Stimulated activated CD4-positive, alpha-beta T cell treated with anti-CD3 and anti-CD28 coated beads, Interleukin-12 subunit alpha, Interleukin-12 subunit beta, amount 100 ng/mL, for 4 hours (primary cell): ENCODE results near the gene FSD1.
"Not testable (repeated sequence)": the region's sequence is repeated elsewhere in the genome, so short reads cannot be mapped to it uniquely, and the experiment has no call there.

ENCODE experiments used
- DNase-seq: peaks from one replicate; pipeline ENCODE4 v3.0.0-alpha.2; 2020

Gene FSD1

DNA sequence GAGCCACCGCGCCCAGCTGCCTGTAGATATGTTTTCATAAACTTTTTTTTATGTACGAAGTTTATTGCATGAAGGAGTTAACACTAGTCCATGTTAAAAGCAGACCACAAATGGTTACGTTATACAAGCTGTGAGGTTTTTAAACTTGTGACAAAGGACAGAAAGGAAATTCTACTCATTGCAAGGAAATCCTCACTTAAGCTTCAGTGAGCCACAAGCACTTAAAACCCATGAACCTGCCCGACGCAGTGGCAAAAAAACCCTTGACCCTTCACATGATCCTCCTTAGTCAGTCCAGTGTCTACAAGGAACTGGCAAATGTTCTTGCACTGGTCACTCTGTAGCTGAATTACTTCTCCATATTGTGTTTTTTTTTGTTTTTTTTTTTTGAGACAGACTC, 43.1 kb downstream of the FSD1 start:
- DNase-seq, result no peak

DNA sequence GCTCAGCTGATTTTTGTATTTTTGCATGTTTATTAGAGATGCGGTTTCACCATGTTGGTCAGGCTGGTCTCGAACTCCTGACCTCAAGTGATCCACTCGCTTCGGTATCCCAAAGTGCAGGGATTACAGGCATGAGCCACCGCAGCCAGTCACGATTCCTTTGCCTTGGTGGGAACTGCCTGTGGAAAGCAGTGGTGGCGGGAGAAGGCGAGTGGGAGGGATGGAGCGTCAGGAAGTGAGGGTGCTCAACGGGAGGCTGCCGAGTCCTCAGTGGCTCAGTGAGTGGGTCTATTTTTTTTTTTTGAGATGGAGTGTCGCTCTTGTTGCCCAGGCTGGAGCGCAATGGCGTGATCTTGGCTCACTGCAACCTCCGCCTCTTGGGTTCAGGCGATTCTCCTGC, 44.8 kb downstream of the FSD1 start:
- not testable (repeated sequence) for DNase-seq

DNA sequence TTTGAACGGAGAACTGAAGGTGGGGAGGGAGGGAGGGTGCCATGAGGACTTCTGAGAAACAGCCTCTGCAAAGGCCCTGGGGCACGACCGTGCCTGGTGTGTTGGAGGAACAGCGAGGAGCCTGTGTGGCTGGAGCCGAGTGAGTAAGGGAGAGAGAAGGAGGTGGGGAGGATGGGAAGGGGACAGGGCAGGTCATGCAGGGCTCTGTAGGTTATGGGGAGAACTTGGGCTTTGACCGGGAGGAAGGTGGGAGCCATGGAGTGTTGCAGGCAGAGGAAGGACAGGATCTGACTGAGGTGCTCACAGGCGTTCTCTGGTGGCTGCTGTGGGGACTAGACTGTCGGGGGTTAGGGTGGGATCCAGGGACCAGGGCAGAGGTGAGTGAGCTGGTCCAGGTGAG, 45.7 kb downstream of the FSD1 start:
- DNase-seq, result no peak

DNA sequence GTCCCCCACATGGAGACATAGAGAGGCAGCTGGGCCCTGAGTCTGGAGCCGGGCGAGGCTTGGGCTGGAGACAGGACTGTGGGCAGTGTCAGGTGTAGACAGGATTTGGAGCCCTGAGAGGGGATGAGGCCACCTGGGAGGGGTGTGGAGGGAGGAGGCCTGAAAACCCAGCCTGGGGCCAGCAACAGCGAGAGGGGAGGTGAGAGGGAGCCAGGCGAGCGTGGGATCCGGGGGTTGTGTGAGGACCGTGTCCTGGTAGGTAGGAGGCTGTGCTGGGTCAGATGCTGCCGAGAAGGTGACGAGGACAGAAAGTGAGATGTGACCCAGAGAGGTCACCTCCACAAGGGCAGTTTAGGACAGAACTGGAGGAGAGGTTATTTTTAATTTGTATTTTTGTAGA, 46.3 kb downstream of the FSD1 start:
- DNase-seq, result no peak

DNA sequence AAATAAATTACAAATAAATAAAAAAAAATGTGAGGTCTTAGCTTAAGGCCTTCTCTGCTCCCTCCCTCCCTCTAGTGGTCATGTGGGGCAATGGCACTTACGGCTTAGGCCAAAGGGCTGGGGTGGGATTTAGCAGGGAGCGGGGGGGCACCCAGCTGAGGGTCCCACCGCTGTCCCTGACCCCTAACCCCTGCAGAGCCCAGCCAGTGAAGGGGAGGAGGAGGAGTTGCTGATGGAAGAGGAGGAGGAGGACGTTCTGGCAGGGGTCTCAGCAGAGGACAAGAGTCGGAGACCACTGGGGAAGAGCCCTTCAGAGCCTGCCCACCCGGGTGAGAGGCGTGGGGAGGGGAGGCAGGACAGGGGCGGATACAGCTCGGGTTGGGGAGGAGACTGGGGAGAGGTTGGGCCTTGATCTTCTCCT, 48.3 kb downstream of the FSD1 start:
- DNase-seq, result peak; percentile 44

DNA sequence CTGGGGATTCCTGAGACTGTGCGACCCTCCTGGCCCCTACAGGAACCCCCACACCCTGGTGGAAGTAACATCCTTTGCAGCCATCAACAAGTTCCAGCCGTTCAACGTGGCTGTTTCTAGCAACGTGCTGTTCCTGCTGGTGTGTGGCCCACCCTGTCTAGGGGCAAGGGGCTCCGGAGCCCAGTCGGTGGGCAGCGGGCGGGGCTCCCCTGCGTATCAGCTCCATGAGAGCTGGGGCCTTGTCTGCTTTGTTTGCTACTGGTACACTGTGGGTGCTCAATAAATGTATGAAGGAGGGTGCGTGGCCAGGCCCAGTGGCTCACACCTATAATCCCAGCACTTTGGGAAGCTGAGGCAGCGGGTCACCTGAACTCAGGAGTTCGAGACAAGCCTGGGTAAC, 49.9 kb downstream of the FSD1 start:
- DNase-seq, result no peak

DNA sequence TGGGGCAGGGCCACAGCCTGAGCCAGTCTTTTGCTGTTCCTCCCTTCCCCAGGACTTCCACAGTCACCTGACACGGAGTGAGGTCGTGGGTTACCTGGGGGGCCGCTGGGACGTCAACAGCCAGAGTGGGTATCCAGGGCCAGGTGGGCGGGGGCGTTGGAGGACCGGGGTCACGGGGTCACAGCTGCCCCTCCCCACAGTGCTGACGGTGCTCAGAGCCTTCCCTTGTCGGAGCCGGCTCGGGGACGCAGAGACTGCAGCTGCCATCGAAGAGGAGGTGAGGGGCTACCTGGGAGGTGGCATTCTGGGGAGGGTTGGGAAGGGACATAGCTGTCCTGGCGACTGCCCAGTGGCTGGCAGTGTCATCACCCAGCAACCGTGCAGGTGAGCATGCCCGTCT, 50.5 kb downstream of the FSD1 start:
- no peak for DNase-seq

DNA sequence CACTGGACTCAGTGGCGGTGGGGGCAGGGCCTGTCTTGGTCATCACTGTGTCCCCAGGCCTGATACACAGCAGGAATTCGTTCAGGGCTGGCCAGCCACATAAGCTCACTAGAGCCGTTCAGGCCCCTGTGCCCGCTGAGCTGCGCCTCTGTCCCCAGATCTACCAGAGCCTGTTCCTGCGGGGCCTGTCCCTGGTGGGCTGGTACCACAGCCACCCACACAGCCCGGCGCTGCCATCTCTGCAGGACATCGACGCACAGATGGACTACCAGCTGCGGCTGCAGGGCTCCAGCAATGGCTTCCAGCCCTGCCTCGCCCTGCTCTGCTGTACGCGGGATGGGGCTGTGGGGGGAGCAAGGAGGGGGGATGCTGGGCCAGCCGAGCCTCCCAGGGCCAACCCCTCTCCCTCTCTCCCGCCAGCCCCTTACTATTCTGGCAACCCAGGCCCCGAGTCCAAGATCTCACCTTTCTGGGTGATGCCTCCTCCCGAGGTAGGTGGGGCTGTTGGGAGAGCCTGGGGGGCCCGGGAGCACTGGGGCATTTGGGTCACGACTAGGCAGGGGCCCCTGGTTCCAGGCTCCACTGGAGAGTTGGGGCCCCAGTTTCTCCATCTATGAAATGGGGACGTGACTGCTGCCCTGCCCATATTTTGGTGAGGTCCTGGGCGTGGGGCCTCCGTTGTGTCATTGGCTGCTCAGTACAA, 52.8 kb downstream of the FSD1 start:
- DNase-seq, result no peak

DNA sequence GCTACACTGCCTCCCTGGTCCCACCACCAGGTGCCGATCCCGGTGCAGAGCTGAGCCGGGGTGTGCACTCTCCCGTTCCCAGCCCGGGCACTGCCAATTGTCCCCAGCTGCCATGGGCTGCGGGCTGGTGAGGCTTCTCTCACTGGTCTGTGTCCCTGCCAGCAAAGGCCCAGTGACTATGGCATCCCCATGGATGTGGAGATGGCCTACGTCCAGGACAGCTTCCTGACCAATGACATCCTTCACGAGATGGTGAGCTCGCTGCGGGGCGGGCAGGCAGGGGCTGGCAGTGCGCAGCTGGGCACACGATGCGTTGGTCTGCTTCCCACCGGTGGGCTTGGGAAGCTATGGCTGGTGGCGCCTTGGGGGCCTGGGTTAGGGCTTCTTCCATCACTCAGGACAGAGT, 53.5 kb downstream of the FSD1 start:
- DNase-seq, result no peak

DNA sequence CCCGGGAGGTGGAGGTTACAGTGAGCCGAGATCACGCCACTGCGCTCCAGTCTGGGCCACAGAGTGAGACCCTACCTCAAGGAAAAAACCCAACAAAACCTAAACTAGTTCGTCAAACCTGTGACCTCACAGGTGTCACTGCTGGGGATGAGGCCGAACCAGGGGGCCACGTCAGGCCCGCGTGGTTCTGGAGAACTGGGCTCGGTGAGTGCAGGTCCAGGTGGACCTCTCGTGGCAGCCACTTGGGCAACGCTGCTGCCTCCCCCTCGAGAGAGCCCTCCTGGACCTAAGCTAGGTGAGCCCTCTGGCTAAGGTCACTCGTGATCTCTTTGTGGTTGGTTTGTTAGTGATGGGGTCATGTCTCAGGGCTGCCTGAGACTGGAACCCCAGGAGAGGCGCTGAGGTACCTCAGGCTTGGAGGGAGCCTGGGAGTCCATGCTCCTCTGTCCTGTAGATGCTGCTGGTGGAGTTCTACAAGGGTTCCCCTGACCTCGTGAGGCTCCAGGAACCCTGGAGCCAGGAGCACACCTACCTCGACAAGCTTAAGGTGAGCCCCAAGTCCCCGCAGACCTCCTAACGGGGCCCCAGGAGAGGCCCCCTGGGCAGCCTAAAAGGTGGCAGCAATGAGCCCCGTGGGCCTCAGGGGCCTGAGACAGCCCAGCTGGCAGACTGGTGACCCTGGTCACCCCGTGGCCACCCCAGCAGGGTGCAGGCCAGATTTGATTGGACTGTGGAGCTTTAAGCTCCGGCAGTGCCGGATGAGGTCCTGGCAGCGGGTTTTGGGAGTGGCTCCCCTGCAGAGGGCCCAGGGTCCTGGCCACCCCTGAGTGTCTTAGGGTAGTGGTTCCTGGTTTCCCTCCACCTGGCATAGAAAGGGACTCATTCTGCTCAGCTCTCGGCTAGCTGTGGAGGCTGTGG, 54.6 kb downstream of the FSD1 start:
- DNase-seq, result no peak

DNA sequence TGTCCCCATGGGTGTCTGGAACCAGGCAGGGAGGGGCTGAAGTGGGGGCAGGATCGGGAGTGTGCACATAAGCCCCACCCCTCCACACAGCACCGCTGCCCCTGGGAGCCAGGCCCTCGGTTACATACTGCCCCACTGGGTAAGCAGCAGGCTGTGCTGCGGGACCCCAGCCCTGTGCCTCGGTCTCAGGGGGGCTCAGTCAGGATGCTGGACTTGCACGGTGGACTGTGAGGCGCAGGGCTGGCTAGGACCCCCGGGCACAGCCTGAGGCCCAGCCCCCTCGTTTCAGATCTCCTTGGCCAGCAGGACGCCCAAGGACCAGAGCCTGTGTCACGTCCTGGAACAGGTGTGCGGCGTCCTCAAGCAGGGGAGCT, 55.2 kb downstream of the FSD1 start:
- no peak for DNase-seq

DNA sequence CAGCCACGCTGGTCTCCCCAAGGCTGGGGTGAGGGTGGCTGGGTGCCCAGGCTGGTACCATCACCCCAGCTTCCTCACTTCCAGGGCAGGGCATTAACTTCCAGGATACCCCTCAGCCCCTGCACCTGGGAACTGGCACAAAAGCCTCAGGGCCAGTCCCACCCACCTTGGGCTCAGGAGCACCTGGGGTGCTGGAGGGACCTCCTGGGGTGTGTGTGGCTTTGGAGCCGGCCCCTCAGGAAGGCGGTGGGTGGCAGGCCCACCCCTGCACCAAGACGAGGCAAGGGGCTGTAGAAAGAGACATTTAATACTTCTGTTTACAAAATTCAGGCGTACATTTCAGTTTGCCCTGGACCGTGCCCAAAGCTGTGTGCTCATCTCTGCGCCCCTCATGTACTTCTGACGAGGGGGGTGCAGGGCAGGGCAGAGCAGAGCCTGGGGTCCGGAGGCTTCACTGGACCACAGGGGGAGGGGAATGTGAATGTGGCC, 55.7 kb downstream of the FSD1 start:
- DNase-seq, result no peak

DNA sequence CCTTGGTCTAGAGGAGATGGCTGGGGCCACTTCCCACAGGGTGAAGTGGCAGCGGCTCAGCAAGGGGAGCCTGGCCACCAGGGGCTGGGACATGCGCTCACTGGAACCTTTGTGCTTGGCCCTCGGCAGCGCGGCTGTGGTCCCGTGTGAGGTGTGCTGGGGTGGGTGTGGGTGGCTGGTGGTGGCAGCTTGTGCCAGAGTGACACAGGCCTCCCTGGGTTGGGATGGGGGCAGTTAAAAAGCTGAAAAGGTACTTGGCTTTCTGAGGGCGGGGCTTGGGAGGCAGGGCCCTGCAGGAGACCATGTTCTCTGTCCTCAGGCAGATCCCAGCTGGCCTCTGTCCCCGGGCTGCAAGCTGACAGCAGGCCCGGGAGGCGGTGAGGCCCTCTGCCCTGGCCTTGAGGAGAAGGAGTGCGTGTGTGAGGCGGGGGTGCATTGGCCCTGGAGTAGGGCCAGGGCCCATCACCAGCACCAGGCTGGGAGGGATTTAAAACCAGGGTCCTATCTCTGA, 56.3 kb downstream of the FSD1 start:
- no peak for DNase-seq

DNA sequence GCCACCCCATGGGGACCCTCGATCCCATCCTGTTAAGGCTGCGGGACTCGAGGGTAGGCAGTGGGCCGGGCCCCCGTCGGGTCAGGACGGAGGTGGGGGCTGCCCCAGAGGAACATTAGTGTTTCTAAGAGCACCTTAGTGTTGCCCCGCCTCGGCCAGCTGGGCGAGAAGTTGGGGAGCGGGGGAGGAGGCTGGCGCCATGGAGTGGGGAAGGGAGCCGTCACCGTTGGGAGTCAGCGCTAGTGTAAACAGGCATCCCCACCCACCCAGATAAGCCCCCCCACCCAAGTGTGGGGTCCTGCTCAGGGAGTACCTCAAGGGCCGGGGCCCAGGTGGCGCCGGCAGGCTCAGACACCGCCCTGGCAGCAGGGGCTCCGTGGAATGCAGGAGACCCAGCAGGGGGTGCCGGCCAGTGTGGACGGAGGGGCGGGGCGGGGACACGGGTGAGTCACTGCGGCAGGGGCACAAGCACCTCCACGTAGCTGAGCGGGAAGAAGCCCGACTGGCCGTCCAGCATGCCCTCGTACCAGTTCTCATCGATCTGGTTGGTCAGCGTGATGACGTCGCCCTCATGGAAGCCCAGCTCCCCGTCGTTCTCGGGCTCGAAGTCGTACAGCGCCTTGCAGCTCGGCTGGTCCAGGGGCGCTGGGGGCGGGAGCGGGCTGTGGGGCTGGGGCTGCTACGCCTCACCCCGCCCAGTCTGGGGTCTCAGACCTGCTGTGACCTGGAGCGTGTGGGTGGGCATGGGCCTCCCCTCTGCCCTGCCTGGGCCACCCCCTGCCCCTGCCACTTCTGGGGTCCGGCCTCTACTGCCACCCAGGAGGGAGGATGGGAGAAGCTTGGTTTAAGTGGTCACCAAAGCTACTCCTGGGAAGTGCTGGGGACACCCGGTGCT, 57.0 kb downstream of the FSD1 start:
- no peak for DNase-seq

DNA sequence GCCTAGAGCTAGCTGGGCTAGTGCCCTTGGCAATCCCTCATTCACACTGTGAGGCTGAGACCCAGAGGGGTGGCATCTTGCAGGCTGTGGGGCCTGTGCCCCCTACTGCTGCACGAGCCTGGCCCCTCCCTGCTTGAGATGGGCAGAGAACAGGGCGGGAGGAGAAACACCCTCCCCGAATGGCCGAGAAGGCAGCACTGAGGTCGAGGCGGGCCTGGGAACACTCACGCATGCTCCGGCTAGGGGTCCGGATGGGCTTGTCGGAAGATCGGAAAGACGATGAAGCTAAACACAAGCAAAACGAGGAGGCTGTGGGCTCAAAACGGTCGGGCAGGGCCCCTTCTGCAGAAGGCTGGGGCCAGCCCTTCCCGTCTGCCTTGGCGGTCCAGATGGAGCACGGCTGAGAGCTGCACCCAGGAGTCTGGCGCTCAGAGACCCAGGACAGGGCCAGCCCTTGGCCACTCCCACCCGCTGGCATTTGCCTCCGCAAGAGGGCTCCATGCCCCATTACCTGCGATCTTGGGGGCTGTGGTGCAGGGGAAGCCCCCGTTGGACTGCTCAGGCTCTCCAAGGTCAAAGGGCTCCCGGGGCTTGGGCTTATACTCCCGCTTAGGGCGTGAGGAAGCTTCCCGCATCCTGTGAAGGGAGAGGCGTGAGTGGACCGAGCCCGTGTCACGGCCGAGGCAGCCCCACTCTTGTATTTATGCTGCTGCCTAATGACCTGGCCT, 57.9 kb downstream of the FSD1 start:
- DNase-seq, result no peak

DNA sequence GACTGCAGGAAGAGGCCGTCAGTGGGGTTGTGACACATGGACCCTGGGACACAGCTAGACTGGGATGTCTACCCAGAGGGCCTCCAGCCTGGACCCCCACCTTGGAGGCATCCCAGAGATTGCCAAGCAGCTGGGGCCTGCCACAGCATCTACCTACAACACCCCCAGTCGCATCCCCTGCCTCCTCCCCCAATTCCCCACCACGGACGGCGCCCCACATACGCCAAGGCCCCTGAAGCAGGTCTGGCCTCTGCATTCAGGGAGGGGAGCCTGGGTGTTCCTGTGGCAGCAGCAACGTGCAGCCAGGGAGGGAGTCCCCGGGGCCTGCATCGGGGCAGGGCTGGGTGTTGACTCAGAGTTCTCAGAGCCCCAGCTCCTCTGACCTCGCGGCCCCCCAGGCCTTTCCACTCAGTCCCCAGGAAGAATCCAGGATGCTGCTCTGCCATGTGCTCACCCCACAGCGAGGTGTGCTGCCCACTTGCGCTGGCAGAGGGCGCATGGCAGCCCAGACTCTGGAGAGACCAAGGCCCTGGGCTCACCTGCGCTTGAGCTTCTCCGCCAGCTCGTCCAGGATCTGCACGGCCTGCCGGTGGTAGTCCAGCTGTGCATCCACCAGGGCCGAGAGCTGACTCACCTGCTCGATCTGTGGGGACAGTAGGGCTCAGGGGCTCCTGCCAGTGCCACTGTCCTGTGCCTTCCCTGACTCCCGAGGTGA, 58.6 kb downstream of the FSD1 start:
- no peak for DNase-seq

DNA sequence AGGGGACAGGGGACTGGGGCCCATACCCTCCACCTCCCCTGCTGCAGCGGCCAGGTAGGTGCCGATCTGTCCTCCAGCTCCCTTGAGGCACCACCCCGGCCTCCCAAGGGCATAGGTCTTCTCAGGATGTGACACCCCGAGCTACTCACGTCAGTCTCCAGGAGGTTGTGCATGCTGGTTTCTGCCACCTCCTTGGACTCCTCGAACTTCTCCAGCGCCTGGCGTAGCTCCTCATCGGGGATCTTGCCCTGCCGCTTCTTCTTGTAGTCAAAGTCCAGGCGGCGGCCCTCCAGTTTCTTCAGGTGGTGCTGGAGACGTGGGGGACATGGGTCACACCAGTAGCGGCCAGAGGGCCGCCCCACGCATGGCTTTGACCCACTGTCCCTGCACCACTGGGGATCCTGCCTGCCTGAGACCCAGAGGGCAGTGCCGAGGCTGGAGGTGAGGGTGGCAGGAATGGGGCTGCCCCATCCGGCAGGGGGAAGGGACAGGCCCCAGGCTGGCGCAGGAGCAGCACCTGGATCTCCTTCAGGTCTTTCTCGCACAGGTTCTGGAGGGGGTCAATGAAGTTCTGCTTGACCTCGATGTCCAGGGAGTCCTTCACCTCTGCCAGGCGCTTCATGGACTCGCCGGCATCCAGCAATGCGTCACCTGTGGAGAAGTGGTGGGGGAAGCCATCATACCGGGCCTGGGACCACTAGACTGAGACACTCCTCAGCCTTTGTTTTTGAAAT, 59.3 kb downstream of the FSD1 start:
- no peak for DNase-seq

DNA sequence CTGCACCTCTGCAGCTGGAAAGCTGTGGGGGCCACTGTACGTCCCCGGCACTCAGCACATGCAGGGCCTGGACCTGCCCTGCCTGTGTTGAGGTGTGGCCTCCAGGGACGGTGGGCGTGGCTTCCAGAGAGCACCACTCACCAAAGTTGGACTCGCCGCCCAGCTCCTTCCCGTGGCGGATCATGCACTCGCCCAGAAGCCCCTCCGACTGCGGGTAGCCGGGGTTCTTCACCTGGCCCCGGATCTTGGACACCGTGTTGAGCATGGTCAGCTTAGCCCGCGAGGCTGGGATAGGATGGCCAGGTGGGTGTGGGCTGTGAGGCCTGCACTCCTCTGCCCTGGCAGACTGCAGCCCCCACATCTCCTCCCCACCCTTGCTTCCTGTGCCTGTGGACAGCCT, 60.9 kb downstream of the FSD1 start:
- DNase-seq, result no peak

DNA sequence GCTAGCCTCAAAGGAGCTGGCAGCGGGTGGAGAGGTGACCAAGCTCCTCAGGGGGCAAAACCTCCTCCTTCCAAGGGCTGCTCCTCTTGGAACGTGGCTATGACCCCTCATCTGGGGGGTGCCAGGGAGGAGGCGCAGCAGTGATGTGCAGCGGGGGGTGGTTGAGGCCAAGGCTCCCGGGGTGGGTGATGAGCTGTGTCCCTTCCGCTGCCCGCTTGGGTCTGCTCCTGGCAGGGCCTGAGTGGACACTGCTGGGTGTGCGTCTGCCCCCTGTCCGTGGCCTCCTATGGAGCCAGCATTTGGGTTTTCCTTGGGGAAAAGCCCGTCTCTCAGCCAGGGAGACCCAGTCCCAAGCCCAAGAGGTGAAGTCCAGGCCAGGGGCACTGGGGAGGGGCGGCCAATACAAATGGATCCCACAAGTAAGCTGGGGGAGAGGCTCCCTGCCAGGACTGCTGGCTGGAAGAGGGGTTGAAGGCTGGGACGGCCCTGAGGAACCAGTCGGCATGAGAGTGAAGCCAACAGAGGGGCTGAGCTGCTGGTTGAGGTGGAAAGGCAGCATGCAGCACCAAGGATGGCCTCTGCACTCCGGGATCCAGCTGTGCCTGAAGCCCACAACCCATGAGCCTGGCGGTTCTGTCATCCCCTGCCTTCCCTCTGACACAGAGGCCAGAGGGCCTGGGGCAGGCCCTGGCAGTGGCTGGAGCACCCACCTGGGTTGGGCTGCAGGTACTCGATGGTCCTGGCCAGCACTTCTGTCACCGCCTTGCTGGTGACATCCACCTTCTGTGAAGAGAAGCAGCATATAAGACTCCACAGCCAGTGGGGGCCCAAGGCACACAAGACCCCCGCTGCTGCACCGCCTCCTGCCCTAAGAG, 61.6 kb downstream of the FSD1 start:
- no peak for DNase-seq
